IMR-90 (cell line): Measurements from ENCODE around the gene ZRANB3.

ENCODE experiments used
- CTCF ChIP-seq: conservative IDR thresholded peaks from 2 replicates; pipeline ENCODE4 v1.5.1; 2012; ENCODE audit warnings: mild to moderate bottlenecking, low read depth, low read length, improper control_type of control experiment
- FOS ChIP-seq: fragments of 150-350 bp; IDR thresholded peaks from 2 replicates; pipeline ENCODE4 v1.6.1; 2016; ENCODE audit warnings: low read depth, low read length
- MAFK ChIP-seq: IDR thresholded peaks from 2 replicates; pipeline ENCODE4 v1.6.1; 2012; ENCODE audit warnings: low read depth, low read length, improper control_type of control experiment
- MAZ ChIP-seq: IDR thresholded peaks from 2 replicates; pipeline ENCODE4 v1.6.1; 2012; ENCODE audit warnings: low read depth, mild to moderate bottlenecking, low read length, improper control_type of control experiment, moderate library complexity, borderline replicate concordance
- MXI1 ChIP-seq: IDR thresholded peaks from 2 replicates; pipeline ENCODE4 v1.6.1; 2012; ENCODE audit warnings: low read depth, mild to moderate bottlenecking, low read length, moderate library complexity, borderline replicate concordance
- NFE2L2 ChIP-seq: fragments of 150-350 bp; IDR thresholded peaks from 2 replicates; pipeline ENCODE4 v1.6.1; 2016; ENCODE audit warnings: low read depth, mild to moderate bottlenecking, low read length
- POLR2A ChIP-seq: IDR thresholded peaks from 2 replicates; pipeline ENCODE4 v1.6.1; 2012; ENCODE audit warnings: mild to moderate bottlenecking, low read depth, low read length
- RAD21 ChIP-seq: IDR thresholded peaks from 2 replicates; pipeline ENCODE4 v1.6.1; 2012; ENCODE audit warnings: low read length, improper control_type of control experiment
- RFX5 ChIP-seq: IDR thresholded peaks from 2 replicates; pipeline ENCODE4 v1.8.0; 2012; ENCODE audit warnings: low read depth, mild to moderate bottlenecking, low read length, moderate library complexity
- SMC3 ChIP-seq: fragments of 150-350 bp; IDR thresholded peaks from 2 replicates; pipeline ENCODE4 v1.6.1; 2016; ENCODE audit warnings: low read depth, mild to moderate bottlenecking, antibody characterized with exemption, low read length, moderate library complexity

- TF ChIP-seq RFX5: no peak
- no peak for TF ChIP-seq POLR2A
- no peak for TF ChIP-seq CTCF
- TF ChIP-seq SMC3: no peak
- TF ChIP-seq MAFK: no peak
- no peak for TF ChIP-seq MAZ
- TF ChIP-seq MXI1: no peak
- no peak for TF ChIP-seq NFE2L2
- no peak for TF ChIP-seq FOS
- no peak for TF ChIP-seq RAD21
Measured at GRCh38 chr2:135555311-135555710, 24.3 kb upstream of the ZRANB3 start.
